SJSA1 (cell line): Measurements from ENCODE around the gene DHX9. TPM values are rescaled to one million over a fixed set of nuclear protein-coding genes. Genes with fewer than 3 reads are reported as not detected.

Experiments
- DNase-seq, 2 experiments: peaks; one replicate each; pipeline ENCODE4 v3.0.0-alpha.2; 2015 to 2020; ENCODE audit warnings: low spot score in 2 of 2, low read depth in 1 of 2
- H3K27ac ChIP-seq: fragments of 250-450 bp; sonication (Bioruptor Pico); 2 replicates; pipeline ENCODE4 v1.5.1; 2020; ENCODE audit warnings: mild to moderate bottlenecking, moderate library complexity
- H3K27me3 ChIP-seq: fragments of 250-450 bp; sonication (Bioruptor Pico); replicated peaks from 2 replicates; pipeline ENCODE4 v1.5.1; 2020; ENCODE audit warnings: mild to moderate bottlenecking, moderate library complexity
- H3K36me3 ChIP-seq: fragments of 250-450 bp; sonication (Bioruptor Pico); 2 replicates; pipeline ENCODE4 v1.5.1; 2020; ENCODE audit warnings: mild to moderate bottlenecking
- H3K4me1 ChIP-seq: fragments of 250-450 bp; sonication (Bioruptor Pico); replicated peaks from 2 replicates; pipeline ENCODE4 v1.6.1; 2021; ENCODE audit warnings: mild to moderate bottlenecking
- H3K4me3 ChIP-seq: fragments of 250-450 bp; sonication (Bioruptor Pico); 2 replicates; pipeline ENCODE4 v1.5.1; 2020; ENCODE audit warnings: mild to moderate bottlenecking
- H3K9me3 ChIP-seq: fragments of 250-450 bp; sonication (Bioruptor Pico); replicated peaks from 2 replicates; pipeline ENCODE4 v1.5.1; 2020; ENCODE audit warnings: mild to moderate bottlenecking
- total RNA-seq: library from RNA; depleted of rRNA; stranded (reverse); fragments of >200 nt; shearing (Covaris generic); gene quantifications from 2 replicates; pipeline ENCODE4 v1.2.3, GENCODE V29; 2014

Gene DHX9
- total RNA-seq, 1 experiment from 2014 or later: 163 TPM

- H3K27ac ChIP-seq: no peak overlapping the region
- peaks cover 99% of the 10 kb centered on the region for H3K36me3 ChIP-seq
- no peak for DNase-seq
- H3K9me3 ChIP-seq: no peaks in the 10 kb centered on the region
- H3K4me1 ChIP-seq: no peaks in the 10 kb centered on the region
- no peak overlapping the region for H3K4me3 ChIP-seq
- no peaks in the 10 kb centered on the region for H3K27me3 ChIP-seq
Observed at GRCh38 chr1:182850319-182850718, 11.2 kb downstream of the DHX9 start.

DNA sequence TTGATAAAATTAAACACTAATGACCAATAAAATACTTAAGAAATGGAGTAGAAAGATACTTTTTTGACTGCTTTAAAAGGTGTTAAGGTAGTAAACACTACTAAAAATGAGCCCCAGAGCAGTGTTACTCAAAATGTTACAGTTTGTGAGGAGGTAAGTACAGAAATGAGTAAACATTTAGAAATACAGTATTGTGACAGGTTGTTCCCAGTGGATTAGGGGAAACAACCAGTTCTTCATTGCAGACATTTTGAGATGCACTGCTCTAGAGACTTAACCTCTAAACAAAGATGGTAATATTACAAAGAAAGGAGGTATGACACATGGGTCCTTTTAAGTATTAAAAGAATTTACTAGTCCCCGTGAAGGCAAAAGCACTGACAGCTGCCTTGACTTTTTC is 12.7 kb downstream of the DHX9 start:
- no peak overlapping the region for H3K4me3 ChIP-seq
- no peaks in the 10 kb centered on the region for H3K27me3 ChIP-seq
- H3K4me1 ChIP-seq: no peaks in the 10 kb centered on the region
- no peak for DNase-seq
- peaks cover 99% of the 10 kb centered on the region for H3K36me3 ChIP-seq
- no peak overlapping the region for H3K27ac ChIP-seq
- H3K9me3 ChIP-seq: no peaks in the 10 kb centered on the region

GRCh38 chr1:182855911-182856310 is 16.8 kb downstream of the DHX9 start:
- no peak for DNase-seq
- Histone ChIP-seq H3K36me3 (peaks cover 99% of the 10 kb centered on the region), H3K4me1 (no peaks in the 10 kb centered on the region), H3K4me3 (no peak overlapping the region), H3K27ac (no peak overlapping the region), H3K9me3 (no peaks in the 10 kb centered on the region), H3K27me3 (no peaks in the 10 kb centered on the region)

- Histone ChIP-seq H3K27me3 (no peaks in the 10 kb centered on the region), H3K4me3 (no peak overlapping the region), H3K36me3 (peaks cover 99% of the 10 kb centered on the region), H3K27ac (no peak overlapping the region), H3K9me3 (no peaks in the 10 kb centered on the region), H3K4me1 (no peaks in the 10 kb centered on the region)
- no peak for DNase-seq
Observed at GRCh38 chr1:182857212-182857611, 18.1 kb downstream of the DHX9 start.

GRCh38 chr1:182860658-182861057 is 21.5 kb downstream of the DHX9 start:
- DNase-seq: no peak
- no peaks in the 10 kb centered on the region for H3K9me3 ChIP-seq
- H3K36me3 ChIP-seq: peaks cover 100% of the 10 kb centered on the region
- no peaks in the 10 kb centered on the region for H3K27me3 ChIP-seq
- H3K27ac ChIP-seq: no peak overlapping the region
- H3K4me3 ChIP-seq: no peak overlapping the region
- H3K4me1 ChIP-seq: no peaks in the 10 kb centered on the region

GRCh38 chr1:182861994-182862393 is 22.8 kb downstream of the DHX9 start:
- Histone ChIP-seq H3K36me3 (peaks cover 100% of the 10 kb centered on the region), H3K27me3 (no peaks in the 10 kb centered on the region), H3K9me3 (no peaks in the 10 kb centered on the region), H3K4me3 (no peak overlapping the region), H3K4me1 (no peaks in the 10 kb centered on the region), H3K27ac (no peak overlapping the region)
- no peak for DNase-seq

GRCh38 chr1:182862827-182863226 is 23.7 kb downstream of the DHX9 start:
- Histone ChIP-seq H3K9me3 (no peaks in the 10 kb centered on the region), H3K27ac (no peak overlapping the region), H3K36me3 (peaks cover 100% of the 10 kb centered on the region), H3K27me3 (no peaks in the 10 kb centered on the region), H3K4me3 (no peak overlapping the region), H3K4me1 (no peaks in the 10 kb centered on the region)
- DNase-seq: no peak

DNA sequence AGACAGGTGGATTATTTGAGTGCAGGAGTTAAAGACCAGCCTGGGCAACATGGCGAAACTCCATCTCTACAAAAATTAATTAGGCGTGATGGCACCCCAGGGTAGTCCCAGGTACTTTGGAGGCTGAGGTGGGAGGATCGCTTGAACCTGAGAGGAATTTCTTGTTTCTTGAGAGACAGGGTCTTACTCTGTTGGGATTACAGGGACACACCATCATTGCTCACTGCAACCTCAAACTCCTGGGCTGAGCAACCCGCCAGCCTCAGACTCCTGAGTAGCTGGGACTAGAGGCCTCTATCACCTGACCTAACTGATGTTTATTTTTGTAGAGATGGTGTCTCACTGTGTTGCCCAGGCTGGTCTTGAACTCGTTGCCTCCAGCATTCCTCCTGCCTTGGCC is 24.8 kb downstream of the DHX9 start:
- H3K36me3 ChIP-seq: peaks cover 100% of the 10 kb centered on the region
- DNase-seq: no peak
- no peak overlapping the region for H3K4me3 ChIP-seq

GRCh38 chr1:182867861-182868260 is 28.7 kb downstream of the DHX9 start:
- H3K9me3 ChIP-seq: no peaks in the 10 kb centered on the region
- H3K4me1 ChIP-seq: no peaks in the 10 kb centered on the region
- no peak overlapping the region for H3K27ac ChIP-seq
- H3K27me3 ChIP-seq: no peaks in the 10 kb centered on the region
- H3K36me3 ChIP-seq: peaks cover 100% of the 10 kb centered on the region
- no peak for DNase-seq
- no peak overlapping the region for H3K4me3 ChIP-seq

More for the DNA sequence above, 24.8 kb downstream of the DHX9 start:
- Histone ChIP-seq H3K27ac (no peak overlapping the region), H3K4me1 (no peaks in the 10 kb centered on the region), H3K27me3 (no peaks in the 10 kb centered on the region), H3K9me3 (no peaks in the 10 kb centered on the region)

DNA sequence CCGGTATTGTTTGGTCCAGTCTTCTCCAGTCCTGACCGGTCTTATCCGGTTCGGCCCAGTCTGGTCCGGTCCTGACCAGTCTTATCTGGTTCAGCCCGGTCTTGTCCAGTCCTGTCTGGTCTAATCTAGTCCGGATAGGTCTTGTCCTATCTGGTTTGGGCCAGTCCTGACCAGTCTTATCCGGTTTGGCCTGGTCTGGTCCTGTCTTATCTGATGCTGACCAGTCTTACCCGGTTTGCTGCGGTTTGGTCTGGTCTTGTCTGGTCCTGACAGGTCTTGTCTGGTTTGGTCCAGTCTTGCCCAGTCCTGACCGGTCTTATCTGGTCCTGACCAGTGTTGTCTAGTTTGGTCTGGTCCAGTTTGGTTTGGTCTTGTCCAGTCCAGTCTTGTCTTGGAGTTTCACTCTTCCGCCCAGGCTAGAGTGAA is 30.1 kb downstream of the DHX9 start:
- DNase-seq: no peak
- Histone ChIP-seq H3K27ac (no peak overlapping the region), H3K4me3 (no peak overlapping the region), H3K9me3 (no peaks in the 10 kb centered on the region), H3K4me1 (no peaks in the 10 kb centered on the region), H3K36me3 (peaks cover 100% of the 10 kb centered on the region), H3K27me3 (no peaks in the 10 kb centered on the region)

GRCh38 chr1:182872881-182873280 is 33.7 kb downstream of the DHX9 start:
- H3K36me3 ChIP-seq: peaks cover 100% of the 10 kb centered on the region
- no peak overlapping the region for H3K27ac ChIP-seq

DNA sequence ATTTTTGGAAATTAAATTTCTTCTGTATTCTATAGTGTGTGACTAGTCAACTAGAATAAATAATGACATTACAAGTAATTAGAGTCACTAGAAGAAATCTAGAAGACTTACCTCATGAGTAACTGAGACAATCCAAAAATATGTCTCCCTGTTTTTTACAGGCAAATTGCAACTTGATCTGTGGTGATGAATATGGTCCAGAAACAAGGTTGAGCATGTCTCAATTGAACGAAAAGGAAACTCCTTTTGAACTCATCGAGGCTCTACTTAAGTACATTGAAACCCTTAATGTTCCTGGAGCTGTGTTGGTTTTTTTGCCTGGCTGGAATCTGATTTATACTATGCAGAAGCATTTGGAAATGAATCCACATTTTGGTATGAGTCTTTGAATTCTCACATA is 36.7 kb downstream of the DHX9 start:
- Histone ChIP-seq H3K36me3 (peaks cover 100% of the 10 kb centered on the region), H3K9me3 (no peaks in the 10 kb centered on the region), H3K4me1 (no peaks in the 10 kb centered on the region), H3K4me3 (no peak overlapping the region), H3K27ac (no peak overlapping the region), H3K27me3 (no peaks in the 10 kb centered on the region)
- DNase-seq: no peak

More at GRCh38 chr1:182872881-182873280, 33.7 kb downstream of the DHX9 start:
- Histone ChIP-seq H3K4me3 (no peak overlapping the region), H3K27me3 (no peaks in the 10 kb centered on the region), H3K9me3 (no peaks in the 10 kb centered on the region), H3K4me1 (no peaks in the 10 kb centered on the region)
- no peak for DNase-seq

GRCh38 chr1:182877331-182877730 is 38.2 kb downstream of the DHX9 start:
- H3K36me3 ChIP-seq: peaks cover 100% of the 10 kb centered on the region

GRCh38 chr1:182877842-182878241 is 38.7 kb downstream of the DHX9 start:
- no peak overlapping the region for H3K27ac ChIP-seq
- H3K36me3 ChIP-seq: peaks cover 100% of the 10 kb centered on the region
- no peak for DNase-seq
- H3K9me3 ChIP-seq: no peaks in the 10 kb centered on the region
- no peaks in the 10 kb centered on the region for H3K4me1 ChIP-seq
- H3K27me3 ChIP-seq: no peaks in the 10 kb centered on the region
- H3K4me3 ChIP-seq: no peak overlapping the region

More at GRCh38 chr1:182877331-182877730, 38.2 kb downstream of the DHX9 start:
- Histone ChIP-seq H3K9me3 (no peaks in the 10 kb centered on the region), H3K27ac (no peak overlapping the region), H3K27me3 (no peaks in the 10 kb centered on the region), H3K4me1 (no peaks in the 10 kb centered on the region), H3K4me3 (no peak overlapping the region)
- no peak for DNase-seq

DNA sequence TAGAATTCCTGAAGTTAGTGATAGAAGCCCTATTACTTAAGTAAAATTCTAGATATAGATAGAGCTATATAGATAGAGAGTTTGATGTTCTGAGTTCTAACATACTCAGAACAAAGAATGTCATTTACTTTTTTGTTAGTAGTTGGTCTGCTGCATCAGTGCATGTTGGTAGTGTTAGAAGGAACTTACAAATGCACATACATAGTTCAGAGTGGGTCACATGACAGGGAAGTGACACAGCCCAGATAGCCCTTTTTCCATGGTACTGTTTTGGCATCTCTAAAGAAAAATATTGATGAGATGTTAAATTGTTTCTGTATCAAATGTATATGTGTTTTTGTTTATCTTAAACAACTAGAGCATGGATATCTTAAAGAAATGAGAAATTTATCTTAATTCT is 45.7 kb downstream of the DHX9 start:
- no peak for DNase-seq
- Histone ChIP-seq H3K27me3 (no peaks in the 10 kb centered on the region), H3K36me3 (peaks cover 94% of the 10 kb centered on the region)

More for the DNA sequence above, 45.7 kb downstream of the DHX9 start:
- Histone ChIP-seq H3K4me3 (no peak overlapping the region), H3K27ac (no peak overlapping the region), H3K9me3 (no peaks in the 10 kb centered on the region), H3K4me1 (no peaks in the 10 kb centered on the region)
